HG02885 (cell line): ENCODE measurements around the gene TANC1.

Experiments used
- ATAC-seq: cut with Tn5 transposase; IDR thresholded peaks from one replicate; pipeline ENCODE4 v1.9.1; 2021; ENCODE audit warnings: mild to moderate bottlenecking; ENCODE audit not compliant: unreplicated experiment, poor library complexity

TANC1 gene

DNA sequence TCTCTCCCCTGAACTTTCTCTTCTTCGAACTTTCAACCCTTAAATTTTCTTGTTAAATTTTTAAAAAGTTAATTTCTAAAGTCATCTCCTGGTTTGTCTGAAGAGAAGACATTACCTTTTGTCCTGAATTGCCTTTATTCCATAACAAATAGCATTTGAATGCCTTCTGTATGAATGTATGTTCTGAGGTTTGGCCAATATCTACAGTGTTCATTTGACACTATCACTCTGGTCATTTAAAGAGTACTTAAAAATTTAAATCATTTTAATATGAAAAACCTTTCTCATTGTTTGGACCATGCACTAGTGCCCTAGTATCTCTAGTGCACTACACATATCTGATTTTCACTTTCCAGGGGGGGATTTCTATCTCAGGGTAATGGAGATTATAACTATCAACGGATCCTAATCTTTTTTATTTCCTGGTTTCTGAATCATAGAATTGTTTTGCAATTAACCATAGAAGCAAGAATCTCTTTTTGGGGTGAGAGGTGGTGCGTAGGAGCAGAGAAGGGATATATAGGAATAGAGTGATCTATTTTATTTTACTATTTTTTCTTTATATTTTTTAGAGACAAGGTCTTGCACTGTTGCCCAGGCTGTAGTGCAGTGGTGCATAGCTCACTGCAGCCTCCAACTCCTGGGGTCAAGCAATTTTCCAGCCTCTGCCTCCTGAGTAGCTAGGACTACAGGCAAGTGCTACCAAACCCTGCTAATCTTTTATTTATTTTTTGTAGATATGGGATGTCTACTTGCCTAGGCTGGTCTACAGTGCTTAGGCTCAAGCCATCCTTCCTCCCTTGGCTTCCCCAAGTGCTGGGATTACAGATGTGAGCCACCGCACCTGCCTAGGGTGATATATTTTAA, 25.5 kb downstream of the TANC1 start:
- ATAC-seq, result no peak

GRCh38 chr2:158994920-158995676, 26.7 kb downstream of the TANC1 start:
- ATAC-seq, result no peak

DNA sequence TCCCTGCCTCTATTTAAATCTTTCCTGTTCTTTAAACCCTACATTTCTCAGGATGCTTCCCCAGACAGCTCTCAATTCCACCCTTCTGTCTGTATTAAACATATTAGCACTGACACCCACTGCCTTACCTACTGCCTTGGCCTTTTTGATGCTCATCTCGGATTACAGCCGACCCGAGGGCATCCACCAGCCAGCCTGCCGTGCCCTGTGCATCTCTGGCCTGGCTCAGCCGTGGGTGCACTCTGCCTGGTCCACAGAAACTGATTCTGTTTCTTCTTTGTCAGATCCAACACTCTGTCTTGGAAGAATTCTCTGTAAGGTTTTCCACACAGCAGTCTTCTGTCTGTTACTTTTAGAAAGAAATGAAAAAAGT, 27.2 kb downstream of the TANC1 start:
- no peak for ATAC-seq

DNA sequence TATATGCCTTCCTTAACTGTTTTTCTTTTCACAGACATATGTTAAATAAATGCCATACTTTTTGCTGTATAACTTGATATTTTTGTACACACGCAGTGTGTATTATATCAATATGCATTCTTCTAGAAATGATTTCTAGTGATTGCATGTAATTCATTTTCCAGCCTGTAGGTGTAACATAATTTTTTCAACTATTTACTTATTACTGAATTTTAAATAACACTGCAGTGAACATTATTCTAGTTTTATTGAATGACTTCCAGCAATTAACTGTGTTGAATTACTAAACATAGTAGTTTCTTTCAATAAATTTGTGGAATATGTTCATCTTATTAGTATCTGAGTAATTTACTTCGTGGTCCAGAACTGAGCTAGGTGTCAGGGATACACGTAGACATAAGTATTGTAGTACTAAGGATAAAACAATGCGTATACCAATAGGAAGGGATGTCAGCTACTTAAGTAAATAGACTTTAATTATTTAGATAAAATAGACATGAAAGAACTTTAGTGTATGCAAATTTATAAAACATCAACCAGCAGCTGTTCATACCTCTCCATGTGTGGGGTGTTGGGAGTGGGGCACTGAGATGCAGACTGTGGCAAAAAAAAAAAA, 28.0 kb downstream of the TANC1 start:
- ATAC-seq, result no peak

DNA sequence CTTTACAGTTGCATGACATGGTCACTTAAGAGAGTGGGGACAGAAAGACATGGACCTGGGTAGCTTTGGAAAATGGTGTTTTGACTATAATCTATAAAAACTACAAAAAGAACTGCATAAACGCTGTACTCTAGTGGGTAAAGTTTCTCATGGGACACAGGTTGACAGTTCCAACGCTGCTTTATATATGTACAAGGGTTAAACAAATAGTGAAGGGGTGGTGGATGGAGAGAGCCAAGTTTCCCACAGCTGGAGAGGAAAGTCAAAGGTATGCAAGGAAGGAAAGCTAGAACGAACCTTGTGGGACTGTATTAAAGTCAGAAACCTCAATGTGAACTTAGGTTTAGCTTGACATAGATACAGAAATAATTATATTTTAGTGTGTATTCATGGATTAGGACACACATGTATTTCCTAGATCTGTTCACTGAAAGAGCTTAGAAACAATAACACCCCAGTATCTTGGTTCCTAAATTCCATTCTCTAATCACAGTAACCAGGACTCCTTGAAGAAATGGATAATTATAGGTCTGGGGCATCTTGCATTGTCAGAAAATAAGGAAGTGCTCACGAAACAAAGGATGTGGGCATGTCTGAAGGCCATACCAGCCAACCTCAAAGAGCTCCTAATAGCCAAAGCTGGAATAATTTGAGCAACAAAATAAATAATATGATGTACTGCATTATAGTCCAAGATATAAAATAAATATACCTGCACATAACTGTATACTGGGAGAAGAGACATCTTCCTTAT, 28.8 kb downstream of the TANC1 start:
- no peak for ATAC-seq

GRCh38 chr2:158998551-158999248, 30.3 kb downstream of the TANC1 start:
- no peak for ATAC-seq

DNA sequence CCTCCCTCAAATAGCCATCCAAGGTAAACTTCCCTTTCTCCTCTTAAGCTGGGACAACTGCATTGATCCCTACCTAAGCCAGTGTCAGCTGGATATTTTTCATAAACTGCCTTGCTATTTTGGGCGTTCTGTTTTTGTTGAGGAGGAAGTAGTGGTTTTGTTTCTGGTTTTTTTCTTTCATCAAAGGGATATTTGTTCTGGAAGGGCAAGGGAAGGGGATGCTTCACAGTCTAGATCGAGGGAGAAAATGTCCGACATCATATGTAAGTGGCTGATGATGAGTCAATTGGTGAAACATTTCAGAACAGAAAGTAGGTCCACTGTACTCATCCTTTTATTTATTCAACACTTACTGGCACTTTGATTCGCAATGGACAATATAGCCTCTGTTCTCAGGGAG, 31.0 kb downstream of the TANC1 start:
- no peak for ATAC-seq

DNA sequence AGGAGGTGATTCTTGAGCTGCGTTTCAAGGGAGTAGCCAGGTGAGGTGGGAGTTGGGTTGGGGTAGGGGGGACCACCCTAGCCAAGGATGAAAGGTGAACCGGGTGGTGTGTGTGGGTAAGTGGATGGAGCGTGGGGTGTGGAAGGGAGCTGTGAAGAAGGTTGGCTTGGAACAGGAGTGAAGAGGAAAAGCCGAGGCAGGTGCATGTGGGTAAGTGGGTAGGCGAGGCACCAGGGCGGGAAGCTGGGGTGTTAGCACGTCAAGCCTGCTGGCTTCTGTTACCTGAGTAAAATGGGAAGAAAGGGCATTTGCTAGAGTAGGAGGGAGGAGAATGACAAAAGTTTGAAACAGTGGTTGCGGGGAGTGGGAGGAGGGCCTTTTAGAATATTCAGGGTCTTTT, 31.6 kb downstream of the TANC1 start:
- ATAC-seq, result no peak

GRCh38 chr2:159002462-159003111, 34.1 kb downstream of the TANC1 start:
- ATAC-seq, result no peak

DNA sequence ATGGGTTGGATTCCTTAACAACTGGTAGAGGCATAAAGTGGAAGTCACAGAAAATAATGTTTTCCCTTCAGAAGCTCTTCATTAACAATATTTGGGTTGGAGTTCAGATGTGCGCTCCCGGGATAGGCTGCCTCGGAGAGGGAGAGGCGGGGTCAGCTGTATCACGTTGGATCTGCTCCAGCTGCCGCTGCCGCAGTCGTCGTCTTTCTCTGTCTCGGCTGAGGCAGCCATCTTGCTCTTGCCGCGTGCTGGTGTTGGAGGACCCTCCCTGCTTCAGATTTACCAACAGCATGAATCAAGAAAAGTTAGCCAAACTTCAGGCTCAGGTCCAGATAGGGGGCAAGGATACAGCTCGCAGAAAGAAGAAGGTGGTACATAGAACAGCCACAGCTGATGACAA, 35.1 kb downstream of the TANC1 start:
- ATAC-seq, result no peak

- no peak for ATAC-seq
Observed at GRCh38 chr2:159004849-159005248, 36.4 kb downstream of the TANC1 start.

- no peak for ATAC-seq
Observed at GRCh38 chr2:159009940-159010339, 41.5 kb downstream of the TANC1 start.

GRCh38 chr2:159010340-159010739, 41.9 kb downstream of the TANC1 start:
- no peak for ATAC-seq

DNA sequence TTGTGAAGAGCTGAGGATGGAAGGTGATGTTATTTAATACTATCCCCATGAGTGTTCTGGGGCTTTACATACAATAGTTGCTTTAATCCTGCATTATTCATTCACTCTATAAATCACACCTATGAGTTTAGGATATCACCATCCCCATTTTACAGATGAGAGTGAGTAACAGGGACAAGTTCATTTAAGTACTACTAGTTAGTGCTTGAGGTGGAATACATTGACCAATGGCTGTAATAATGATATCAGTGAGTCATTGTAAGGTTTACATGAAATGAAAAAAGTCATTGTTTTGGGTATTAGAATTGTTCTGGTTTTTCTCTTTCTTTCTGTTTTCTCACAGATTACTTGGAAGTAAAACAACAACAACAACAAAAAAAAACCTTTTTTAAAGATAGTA, 42.5 kb downstream of the TANC1 start:
- no peak for ATAC-seq

GRCh38 chr2:159012142-159012541, 43.7 kb downstream of the TANC1 start:
- ATAC-seq, result no peak

- no peak for ATAC-seq
Observed at GRCh38 chr2:159013103-159013502, 44.7 kb downstream of the TANC1 start.

- ATAC-seq, result no peak
Observed at GRCh38 chr2:159015174-159015573, 46.7 kb downstream of the TANC1 start.

- ATAC-seq, result no peak
Observed at GRCh38 chr2:159015823-159016222, 47.4 kb downstream of the TANC1 start.

DNA sequence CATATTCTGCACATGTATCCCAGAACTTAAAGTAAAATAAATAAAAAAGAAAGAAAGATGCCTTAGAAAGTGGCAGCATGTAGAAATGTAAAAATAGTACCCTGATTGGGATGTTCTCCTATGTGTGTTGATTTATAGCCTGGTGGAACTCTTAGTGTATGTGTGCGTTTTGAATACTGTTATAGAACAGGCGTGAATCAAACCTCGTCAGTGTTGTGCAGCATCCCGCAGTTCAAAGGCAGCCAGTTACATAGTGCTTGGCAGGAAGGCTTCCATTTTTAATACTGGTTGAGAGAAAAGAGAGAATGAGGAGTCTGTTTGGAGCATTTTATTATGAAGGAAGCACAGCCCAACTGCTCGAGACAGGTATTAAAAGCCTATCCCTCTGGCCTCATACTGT, 49.4 kb downstream of the TANC1 start:
- no peak for ATAC-seq

GRCh38 chr2:159019021-159019420, 50.6 kb downstream of the TANC1 start:
- ATAC-seq, result no peak
